Measurements from ENCODE around the gene ADGRD1.
"Not testable (repeated sequence)": the region's sequence is repeated elsewhere in the genome, so short reads cannot be mapped to it uniquely, and the experiment has no call there.

Gene ADGRD1

GRCh38 chr12:130992979-130993538 is 39.4 kb downstream of the ADGRD1 start:
- Histone ChIP-seq H3K4me3 (ENCODE audit: insufficient read depth in 1 of 2, low read depth in 1 of 2, low read length in 2 of 2) (no peak overlapping the region), H3K4me2 (ENCODE audit: low read length, poor library complexity, severe bottlenecking) (no peak overlapping the region), H2BK12ac (ENCODE audit: low read length in 2 of 2) (no peak overlapping the region), H3K27me3 (ENCODE audit: control insufficient read depth in 1 of 2, insufficient read depth in 1 of 2, low read length in 2 of 2) (no peaks in the 10 kb centered on the region), H3K27ac (ENCODE audit: low read length, poor library complexity, severe bottlenecking) (no peak overlapping the region), H3K23ac (ENCODE audit: low read length in 2 of 2) (no peak overlapping the region), H2BK5ac (ENCODE audit: low read depth, low read length, poor library complexity, severe bottlenecking) (no peak overlapping the region), H2BK120ac (ENCODE audit: low read depth, low read length) (no peak overlapping the region), H3K36me3 (ENCODE audit: control insufficient read depth in 1 of 2, insufficient read depth in 2 of 2, low read depth in 1 of 2, low read length in 2 of 2) (no peaks in the 10 kb centered on the region), H3K79me1 (replicated peaks; ENCODE audit: low read length, poor library complexity, severe bottlenecking) (no peaks in the 10 kb centered on the region), H3K4ac (ENCODE audit: low read depth in 1 of 2, low read length in 2 of 2) (no peak overlapping the region), H2BK15ac (ENCODE audit: low read depth, poor library complexity, severe bottlenecking) (no peak overlapping the region), H2AFZ (ENCODE audit: low read depth, low read length) (no peak overlapping the region), H3K18ac (ENCODE audit: low read depth in 1 of 2, low read length in 2 of 2) (no peak overlapping the region), H3K9me3 (ENCODE audit: control insufficient read depth, low read length) (no peaks in the 10 kb centered on the region), H4K8ac (ENCODE audit: low read length) (no peak overlapping the region), H3K9ac (ENCODE audit: low read length) (no peak overlapping the region), H3K4me1 (ENCODE audit: control insufficient read depth, insufficient read depth, low read depth, low read length) (no peaks in the 10 kb centered on the region), H4K91ac (ENCODE audit: low read length) (no peak overlapping the region), H2AK5ac (ENCODE audit: low read length, severe bottlenecking) (no peak overlapping the region), H3K14ac (ENCODE audit: low read length in 2 of 2) (no peak overlapping the region)
- WGBS = 84% methylated on average over 5 of the region's 5 CpGs
- DNase-seq = no peak

- 92% methylated on average over 32 of the region's 32 CpGs for WGBS
- no peak for DNase-seq
- Histone ChIP-seq H3K79me1 (replicated peaks; ENCODE audit: low read length, poor library complexity, severe bottlenecking) (no peaks in the 10 kb centered on the region), H2AFZ (ENCODE audit: low read depth, low read length) (no peak overlapping the region), H4K91ac (ENCODE audit: low read length) (no peak overlapping the region), H4K8ac (ENCODE audit: low read length) (no peak overlapping the region), H3K4me2 (ENCODE audit: low read length, poor library complexity, severe bottlenecking) (no peak overlapping the region), H3K36me3 (ENCODE audit: control insufficient read depth in 1 of 2, insufficient read depth in 2 of 2, low read depth in 1 of 2, low read length in 2 of 2) (no peaks in the 10 kb centered on the region), H3K4me3 (ENCODE audit: insufficient read depth in 1 of 2, low read depth in 1 of 2, low read length in 2 of 2) (no peak overlapping the region), H3K27ac (ENCODE audit: low read length, poor library complexity, severe bottlenecking) (no peak overlapping the region), H3K14ac (ENCODE audit: low read length in 2 of 2) (no peak overlapping the region), H2BK5ac (ENCODE audit: low read depth, low read length, poor library complexity, severe bottlenecking) (no peak overlapping the region), H2BK12ac (ENCODE audit: low read length in 2 of 2) (no peak overlapping the region), H3K4me1 (ENCODE audit: control insufficient read depth, insufficient read depth, low read depth, low read length) (no peaks in the 10 kb centered on the region), H3K27me3 (ENCODE audit: control insufficient read depth in 1 of 2, insufficient read depth in 1 of 2, low read length in 2 of 2) (no peaks in the 10 kb centered on the region), H2AK5ac (ENCODE audit: low read length, severe bottlenecking) (no peak overlapping the region), H3K9me3 (ENCODE audit: control insufficient read depth, low read length) (no peaks in the 10 kb centered on the region), H3K18ac (ENCODE audit: low read depth in 1 of 2, low read length in 2 of 2) (no peak overlapping the region), H3K23ac (ENCODE audit: low read length in 2 of 2) (no peak overlapping the region), H2BK15ac (ENCODE audit: low read depth, poor library complexity, severe bottlenecking) (no peak overlapping the region), H3K4ac (ENCODE audit: low read depth in 1 of 2, low read length in 2 of 2) (no peak overlapping the region), H2BK120ac (ENCODE audit: low read depth, low read length) (no peak overlapping the region), H3K9ac (ENCODE audit: low read length) (no peak overlapping the region)
These were observed 40.3 kb downstream of the ADGRD1 start for GRCh38 chr12:130993759-130994670.

- H3K9ac ChIP-seq (ENCODE audit: low read length) = no peak overlapping the region
- no peaks in the 10 kb centered on the region for H3K79me1 ChIP-seq (replicated peaks; ENCODE audit: low read length, poor library complexity, severe bottlenecking)
- H2AK5ac ChIP-seq (ENCODE audit: low read length, severe bottlenecking) = no peak overlapping the region
- no peak overlapping the region for H4K8ac ChIP-seq (ENCODE audit: low read length)
- no peak overlapping the region for H3K4me2 ChIP-seq (ENCODE audit: low read length, poor library complexity, severe bottlenecking)
- no peak overlapping the region for H3K4me3 ChIP-seq (ENCODE audit: insufficient read depth in 1 of 2, low read depth in 1 of 2, low read length in 2 of 2)
- no peak overlapping the region for H3K4ac ChIP-seq (ENCODE audit: low read depth in 1 of 2, low read length in 2 of 2)
- H2AFZ ChIP-seq (ENCODE audit: low read depth, low read length) = no peak overlapping the region
- no peak overlapping the region for H3K23ac ChIP-seq (ENCODE audit: low read length in 2 of 2)
- H3K9me3 ChIP-seq (ENCODE audit: control insufficient read depth, low read length) = no peaks in the 10 kb centered on the region
- H2BK120ac ChIP-seq (ENCODE audit: low read depth, low read length) = no peak overlapping the region
- 83% methylated on average over 11 of the region's 12 CpGs for WGBS
- no peak overlapping the region for H2BK12ac ChIP-seq (ENCODE audit: low read length in 2 of 2)
- H3K27me3 ChIP-seq (ENCODE audit: control insufficient read depth in 1 of 2, insufficient read depth in 1 of 2, low read length in 2 of 2) = no peaks in the 10 kb centered on the region
- H3K27ac ChIP-seq (ENCODE audit: low read length, poor library complexity, severe bottlenecking) = no peak overlapping the region
- no peak overlapping the region for H3K18ac ChIP-seq (ENCODE audit: low read depth in 1 of 2, low read length in 2 of 2)
- no peak overlapping the region for H4K91ac ChIP-seq (ENCODE audit: low read length)
- H3K36me3 ChIP-seq (ENCODE audit: control insufficient read depth in 1 of 2, insufficient read depth in 2 of 2, low read depth in 1 of 2, low read length in 2 of 2) = no peaks in the 10 kb centered on the region
- H2BK15ac ChIP-seq (ENCODE audit: low read depth, poor library complexity, severe bottlenecking) = no peak overlapping the region
- DNase-seq = no peak
- no peak overlapping the region for H2BK5ac ChIP-seq (ENCODE audit: low read depth, low read length, poor library complexity, severe bottlenecking)
- H3K4me1 ChIP-seq (ENCODE audit: control insufficient read depth, insufficient read depth, low read depth, low read length) = no peaks in the 10 kb centered on the region
- H3K14ac ChIP-seq (ENCODE audit: low read length in 2 of 2) = no peak overlapping the region
These were observed 41.2 kb downstream of the ADGRD1 start for GRCh38 chr12:130994821-130995375.

- not testable (repeated sequence) for H3K23ac ChIP-seq (ENCODE audit: low read length in 2 of 2); H3K4me1 ChIP-seq (ENCODE audit: control insufficient read depth, insufficient read depth, low read depth, low read length); H3K9me3 ChIP-seq (ENCODE audit: control insufficient read depth, low read length); H3K36me3 ChIP-seq (ENCODE audit: control insufficient read depth in 1 of 2, insufficient read depth in 2 of 2, low read depth in 1 of 2, low read length in 2 of 2); DNase-seq; H2BK5ac ChIP-seq (ENCODE audit: low read depth, low read length, poor library complexity, severe bottlenecking); H3K4me2 ChIP-seq (ENCODE audit: low read length, poor library complexity, severe bottlenecking); H4K91ac ChIP-seq (ENCODE audit: low read length); H3K14ac ChIP-seq (ENCODE audit: low read length in 2 of 2); H2AFZ ChIP-seq (ENCODE audit: low read depth, low read length); H3K9ac ChIP-seq (ENCODE audit: low read length); H2BK12ac ChIP-seq (ENCODE audit: low read length in 2 of 2); H4K8ac ChIP-seq (ENCODE audit: low read length); H3K4ac ChIP-seq (ENCODE audit: low read depth in 1 of 2, low read length in 2 of 2); H2AK5ac ChIP-seq (ENCODE audit: low read length, severe bottlenecking); H3K27ac ChIP-seq (ENCODE audit: low read length, poor library complexity, severe bottlenecking); H3K18ac ChIP-seq (ENCODE audit: low read depth in 1 of 2, low read length in 2 of 2); H3K79me1 ChIP-seq (replicated peaks; ENCODE audit: low read length, poor library complexity, severe bottlenecking); H3K27me3 ChIP-seq (ENCODE audit: control insufficient read depth in 1 of 2, insufficient read depth in 1 of 2, low read length in 2 of 2); H2BK120ac ChIP-seq (ENCODE audit: low read depth, low read length); H3K4me3 ChIP-seq (ENCODE audit: insufficient read depth in 1 of 2, low read depth in 1 of 2, low read length in 2 of 2); H2BK15ac ChIP-seq (ENCODE audit: low read depth, poor library complexity, severe bottlenecking)
- 83% methylated on average over 2 of the region's 5 CpGs for WGBS
These were observed 41.8 kb downstream of the ADGRD1 start for GRCh38 chr12:130995386-130995969.
